HepG2 (cell line): ENCODE data around the gene XCL2. TPM values are rescaled to one million over a fixed set of nuclear protein-coding genes. Genes with fewer than 3 reads are reported as not detected.
"Not testable (repeated sequence)": the region's sequence is repeated elsewhere in the genome, so short reads cannot be mapped to it uniquely, and the experiment has no call there.

Experiments used
- ATAC-seq: fragments of 200-7000 bp; cut with Tn5 transposase; 3 replicates; pipeline ENCODE4 v1.9.1; 2020; ENCODE audit warnings: mild to moderate bottlenecking, moderate library complexity
- BruUV-seq: library from RNA; stranded (reverse); fragments of 400-500 nt; replicated peaks from 2 replicates; lab custom pipeline; 2021; lab: Mats Ljungman, UMichigan
- CTCF ChIA-PET: fragments of 300-600 bp; formaldehyde crosslinking; extraction: SDS; loops from one replicate; lab custom pipeline; 2021; ENCODE audit warnings: low total read pairs, inconsistent platforms, low intra/inter-chr PET ratio; lab: Yijun Ruan, JAX
- POLR2A ChIA-PET: fragments of 350-600 bp; sonication (Branson Sonifier 250); formaldehyde crosslinking; loops from one replicate; lab custom pipeline; 2020; ENCODE audit warnings: antibody characterized with exemption, inconsistent platforms; lab: Yijun Ruan, JAX
- DNase-seq: peaks from one replicate; pipeline ENCODE4 v3.0.0-alpha.2; 2015; ENCODE audit warnings: low spot score
- FAIRE-seq: peaks from 3 replicates; lab custom pipeline; 2011; peaks lifted over from hg19 to GRCh38; lab: Jason Lieb, UNC
- H2AFZ ChIP-seq: one replicate; pipeline ENCODE4 v1.6.1; 2011; ENCODE audit warnings: low read length, inconsistent platforms
- H3K27ac ChIP-seq: fragments of 300-600 bp; 3 replicates; pipeline ENCODE4 v1.8.0; 2011; ENCODE audit warnings: mixed run types, mild to moderate bottlenecking, mixed read lengths, low read length, inconsistent platforms; ENCODE audit not compliant: insufficient read depth; ENCODE audit errors: extremely low read length
- H3K27me3 ChIP-seq, 2 experiments: fragments of 200-600 bp in 1 of 2; 2 replicates in 1 of 2; 3 replicates in 1 of 2; pipeline versions ENCODE4 v1.6.0 to v1.8.0; 2011; ENCODE audit warnings: low read length in 2 of 2, mild to moderate bottlenecking in 2 of 2, moderate library complexity in 2 of 2, inconsistent platforms in 1 of 2; ENCODE audit not compliant: insufficient read depth in 2 of 2, control insufficient read depth in 1 of 2
- H3K36me3 ChIP-seq, 2 experiments: fragments of 200-600 bp in 1 of 2; replicated peaks in 1 of 2; 2 replicates in 1 of 2; 3 replicates in 1 of 2; pipeline versions ENCODE4 v1.5.1 to v1.8.0; 2011; ENCODE audit warnings: low read length in 2 of 2, inconsistent platforms in 1 of 2; ENCODE audit not compliant: insufficient read depth in 2 of 2, control insufficient read depth in 1 of 2
- H3K4me1 ChIP-seq: 2 replicates; pipeline ENCODE4 v1.5.1; 2012; ENCODE audit warnings: low read length, inconsistent platforms; ENCODE audit not compliant: insufficient read depth
- H3K4me2 ChIP-seq: 2 replicates; pipeline ENCODE4 v1.6.0; 2011; ENCODE audit warnings: low read depth, low read length, inconsistent platforms
- H3K4me3 ChIP-seq, 3 experiments: fragments of 200-600 bp in 1 of 3; sonication (generic), shearing (Covaris generic) in 1 of 3; replicated peaks in 1 of 3; 2 replicates each; pipeline ENCODE4 v1.5.1; 2011 to 2016; ENCODE audit warnings: low read length in 3 of 3, inconsistent platforms in 2 of 3, low read depth in 2 of 3, mild to moderate bottlenecking in 2 of 3, control low read depth in 1 of 3, mixed read lengths in 1 of 3; ENCODE audit not compliant: insufficient read depth in 1 of 3
- H3K79me2 ChIP-seq: one replicate; pipeline ENCODE4 v1.6.1; 2011; ENCODE audit warnings: low read length, inconsistent platforms; ENCODE audit not compliant: insufficient read depth
- H3K9ac ChIP-seq: 2 replicates; pipeline ENCODE4 v1.6.0; 2011; ENCODE audit warnings: mild to moderate bottlenecking, low read depth, low read length, inconsistent platforms; ENCODE audit not compliant: insufficient read depth
- H3K9me3 ChIP-seq: 2 replicates; pipeline ENCODE4 v1.5.1; 2012; ENCODE audit warnings: mild to moderate bottlenecking, low read length
- H4K20me1 ChIP-seq: 2 replicates; pipeline ENCODE4 v1.6.0; 2011; ENCODE audit warnings: inconsistent platforms, mild to moderate bottlenecking, low read length, moderate library complexity; ENCODE audit not compliant: insufficient read depth
- BCL6 ChIP-seq: IDR thresholded peaks from 2 replicates; pipeline ENCODE4 v1.6.1; 2016; ENCODE audit warnings: missing genetic modification reagents, missing compliant biosample characterization
- GATAD1 ChIP-seq: IDR thresholded peaks from 2 replicates; pipeline ENCODE4 v1.6.1; 2016; ENCODE audit warnings: missing genetic modification reagents, missing compliant biosample characterization
- GATAD2A ChIP-seq: IDR thresholded peaks from 2 replicates; pipeline ENCODE4 v1.6.1; 2016
- NCOR1 ChIP-seq: fragments of 200-600 bp; sonication (generic); IDR thresholded peaks from 2 replicates; pipeline ENCODE4 v1.7.0; 2017; ENCODE audit warnings: antibody characterized with exemption, low read length, borderline replicate concordance
- SKI ChIP-seq: fragments of 450-650 bp; IDR thresholded peaks from one replicate; pipeline ENCODE4 v1.6.1; 2018; ENCODE audit warnings: mild to moderate bottlenecking; ENCODE audit not compliant: partially characterized antibody
- SOX5 ChIP-seq: IDR thresholded peaks from 2 replicates; pipeline ENCODE4 v1.6.1; 2016; ENCODE audit warnings: borderline replicate concordance
- ZNF644 ChIP-seq: IDR thresholded peaks from 2 replicates; pipeline ENCODE4 v1.6.1; 2016; ENCODE audit warnings: low read depth
- WGBS: methylation state at CpG from one replicate; pipeline ENCODE4 v1.1.6; 2017; ENCODE audit warnings: low lambda C conversion rate; 5-methylcytosine and 5-hydroxymethylcytosine counted together
- in situ Hi-C: cut with HindIII; loops from 2 replicates; pipeline ENCODE4 v1.10.0; 2017; ENCODE audit warnings: low pct_unique_long_range_greater_than_20kb; ENCODE audit not compliant: extremely low pct_ligation_motif_present
- intact Hi-C: fragments of 100-400 bp; cut with micrococcal nuclease; formaldehyde crosslinking; loops from one replicate; pipeline ENCODE4 v1.10.0; 2022; ENCODE audit not compliant: unreplicated experiment
- polyA plus RNA-seq, 8 experiments: library from polyadenylated mRNA; depleted of rRNA in 3 of 8; stranded (reverse) in 7 of 8; unstranded in 1 of 8; fragments of >200 nt; fragmentation: Illumina TruSeq in 4 of 8; extraction: Trizol in 4 of 8; gene quantifications; 2 replicates each; pipeline versions ENCODE4 v1.2.1 to v1.2.3, GENCODE V29; 2011 to 2016; ENCODE audit warnings: low read depth in 4 of 8, missing spikeins in 1 of 8, mixed read lengths in 1 of 8; ENCODE audit not compliant: insufficient read depth in 1 of 8
- total RNA-seq, 5 experiments: library from RNA; depleted of rRNA; stranded (reverse); fragments of >200 nt; fragmentation: Illumina TruSeq; extraction: Trizol; gene quantifications; 2 replicates each; pipeline ENCODE4 v1.2.3, GENCODE V29; 2016; ENCODE audit warnings: low read depth in 1 of 5
- TF ChIP-seq, protein P1 (sequence below): sonication (generic); formaldehyde crosslinking; IDR thresholded peaks from 2 replicates; pipeline ENCODE4 v1.4.0; 2020; ENCODE audit warnings: missing genetic modification reagents, borderline replicate concordance

The XCL2 gene
- total and polyA plus RNA-seq, 2 of the 13 experiments (the other 11 are each of a cell fraction or from before 2014, with no cell fraction given): 0.50 TPM; not detected in 1

DNA sequence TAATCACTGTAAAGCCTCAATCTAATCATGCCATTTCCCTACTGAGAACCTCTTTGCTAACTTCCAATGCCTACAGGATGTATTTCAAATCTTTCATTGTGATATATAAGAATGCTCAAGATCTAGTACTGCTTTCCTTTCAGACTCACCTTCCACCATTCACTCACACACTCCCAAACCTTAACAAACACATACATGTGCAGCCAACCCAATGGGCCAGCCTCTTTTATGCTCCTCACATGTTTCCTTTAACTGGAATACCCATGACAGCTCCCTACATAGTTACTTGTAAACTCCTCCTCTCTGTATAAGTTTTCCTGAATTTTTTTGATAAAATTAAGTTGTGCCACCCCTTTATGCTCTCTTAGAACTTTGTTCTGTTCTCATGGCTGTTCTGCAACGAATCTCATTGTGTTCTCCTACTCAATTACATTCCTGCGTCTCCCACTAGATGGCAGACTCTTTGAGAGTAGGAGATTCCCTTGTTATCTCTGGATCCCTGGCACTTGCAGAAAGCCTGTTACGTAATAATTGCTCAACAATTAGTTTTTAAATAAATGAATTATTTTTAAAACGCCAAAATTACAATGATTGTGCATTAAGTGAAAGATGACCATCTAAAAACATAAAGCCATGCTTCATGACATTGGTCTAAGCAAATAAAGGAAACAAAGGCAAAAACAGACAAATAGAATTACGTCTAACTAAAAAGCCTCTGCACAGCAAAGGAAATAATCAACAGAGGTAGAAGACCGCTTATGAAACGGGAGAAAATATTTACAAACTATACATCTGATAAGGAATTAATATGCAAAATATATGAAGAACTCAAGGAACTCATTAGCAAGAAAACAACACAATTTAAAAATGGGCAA, 2.1 kb upstream of the XCL2 start (continued):
- TF ChIP-seq GATAD1 (CRISPR knock-in tag): 0 out of 2 replicates have a peak, but pooled peaks have one; percentile 16
- TF ChIP-seq SKI: peak; percentile 14
- peak; percentile 45; the same call in 1 of the 2 replicates for TF ChIP-seq NCOR1
- peak; percentile 58 for TF ChIP-seq GATAD2A
- peak; percentile 47 for TF ChIP-seq BCL6 (CRISPR knock-in tag)
- peak; percentile 42; the same call in 1 of the 2 replicates for TF ChIP-seq SOX5 (CRISPR knock-in tag)
- TF ChIP-seq ZNF644: 0 out of 2 replicates have a peak, but pooled peaks have one; percentile 55
- TF ChIP-seq, protein P1, sequence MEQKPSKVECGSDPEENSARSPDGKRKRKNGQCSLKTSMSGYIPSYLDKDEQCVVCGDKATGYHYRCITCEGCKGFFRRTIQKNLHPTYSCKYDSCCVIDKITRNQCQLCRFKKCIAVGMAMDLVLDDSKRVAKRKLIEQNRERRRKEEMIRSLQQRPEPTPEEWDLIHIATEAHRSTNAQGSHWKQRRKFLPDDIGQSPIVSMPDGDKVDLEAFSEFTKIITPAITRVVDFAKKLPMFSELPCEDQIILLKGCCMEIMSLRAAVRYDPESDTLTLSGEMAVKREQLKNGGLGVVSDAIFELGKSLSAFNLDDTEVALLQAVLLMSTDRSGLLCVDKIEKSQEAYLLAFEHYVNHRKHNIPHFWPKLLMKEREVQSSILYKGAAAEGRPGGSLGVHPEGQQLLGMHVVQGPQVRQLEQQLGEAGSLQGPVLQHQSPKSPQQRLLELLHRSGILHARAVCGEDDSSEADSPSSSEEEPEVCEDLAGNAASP (CRISPR knock-in tag): 0 out of 2 replicates have a peak, but pooled peaks have one; percentile 23
- TF ChIP-seq, all 625 proteins: peak for 35; not testable (repeated sequence) for 590

DNA sequence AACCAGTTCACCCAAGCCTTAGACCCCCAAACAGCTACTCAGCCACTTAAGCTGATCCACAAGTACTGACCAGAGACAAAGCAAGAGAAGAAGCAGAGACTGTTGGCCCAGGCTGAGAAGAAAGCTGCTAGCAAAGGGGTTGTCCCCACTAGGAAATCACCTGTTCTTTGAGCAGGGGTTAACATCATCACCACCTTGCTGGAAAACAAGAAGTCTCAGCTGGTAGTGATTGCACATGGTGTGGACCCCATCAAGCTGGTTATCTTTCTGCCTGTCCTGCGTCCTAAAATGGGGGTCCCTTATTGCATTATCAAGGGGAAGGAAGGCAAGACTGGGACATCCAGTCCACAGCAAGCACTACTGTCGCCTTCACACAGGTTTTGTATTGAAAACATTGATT, 819 bp downstream of the XCL2 start:
- 94% methylated on average over 2 of the region's 2 CpGs for WGBS
- H3K4me2 ChIP-seq, H4K20me1 ChIP-seq, intact Hi-C loops, H3K36me3 ChIP-seq, H3K9me3 ChIP-seq, POLR2A ChIA-PET, BruUV-seq, in situ Hi-C loops, H3K4me3 ChIP-seq, H3K4me1 ChIP-seq, H3K79me2 ChIP-seq, H3K27me3 ChIP-seq, H3K27ac ChIP-seq, CTCF ChIA-PET, H3K9ac ChIP-seq, FAIRE-seq, DNase-seq, ATAC-seq, H2AFZ ChIP-seq: not testable (repeated sequence)

DNA sequence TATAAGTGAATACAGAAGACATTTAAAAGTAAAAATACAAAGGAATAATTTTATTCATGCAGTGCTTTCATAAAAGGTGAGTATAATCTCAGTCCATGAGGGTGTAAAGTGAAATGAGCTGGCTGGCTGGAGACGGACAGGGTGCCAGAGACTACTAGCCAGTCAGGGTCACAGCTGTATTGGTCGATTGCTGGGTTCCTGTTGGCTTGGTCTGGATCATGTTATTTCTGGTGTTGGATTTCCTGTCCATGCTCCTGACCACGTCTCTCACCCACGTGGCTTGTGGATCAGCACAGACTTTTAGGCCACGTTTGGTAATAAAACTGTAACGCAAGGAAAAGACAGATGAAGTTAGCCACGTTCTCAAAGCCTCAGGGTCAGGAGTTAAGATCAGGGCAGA, 3.0 kb downstream of the XCL2 start:
- DNase-seq, H4K20me1 ChIP-seq, H3K36me3 ChIP-seq, BruUV-seq, H3K4me2 ChIP-seq, H3K9ac ChIP-seq, H3K27ac ChIP-seq, ATAC-seq, H3K9me3 ChIP-seq, intact Hi-C loops, in situ Hi-C loops, H3K79me2 ChIP-seq, POLR2A ChIA-PET, H2AFZ ChIP-seq, H3K4me3 ChIP-seq, CTCF ChIA-PET, H3K4me1 ChIP-seq, H3K27me3 ChIP-seq: not testable (repeated sequence)
- FAIRE-seq: peak; percentile 23
- 95% methylated on average over 7 of the region's 7 CpGs for WGBS
